ENCODE measurements around the gene INSC. TPM values are rescaled to one million over a fixed set of nuclear protein-coding genes. Genes with fewer than 3 reads are reported as not detected.

The INSC gene
- total RNA-seq, 1 experiment from 2014 or later: 1.0 TPM

DNA sequence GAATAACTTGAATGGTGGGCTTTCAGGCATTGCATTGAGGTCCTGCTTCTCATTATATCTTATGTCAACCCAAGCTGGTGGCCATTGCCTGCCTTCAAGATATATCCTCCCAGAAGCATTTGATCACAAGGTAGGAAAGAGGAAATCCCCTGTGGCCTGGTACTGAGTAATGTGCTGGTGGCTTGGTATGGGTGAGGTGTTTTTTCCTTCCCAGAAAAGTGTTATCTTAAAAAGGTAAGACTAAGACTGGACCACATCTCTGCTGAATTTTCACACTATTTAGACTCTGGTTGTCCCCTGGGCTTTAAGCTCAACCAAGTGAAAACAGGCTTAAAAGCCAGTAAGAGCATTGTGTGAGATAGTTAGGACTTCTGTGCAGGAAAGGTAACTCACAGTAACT, 3.7 kb downstream of the INSC start:
- no TSS peak for BruUV-seq (replicated peaks)
- POLR2A ChIA-PET (ENCODE audit: low non-redundant PET): no interaction called here

DNA sequence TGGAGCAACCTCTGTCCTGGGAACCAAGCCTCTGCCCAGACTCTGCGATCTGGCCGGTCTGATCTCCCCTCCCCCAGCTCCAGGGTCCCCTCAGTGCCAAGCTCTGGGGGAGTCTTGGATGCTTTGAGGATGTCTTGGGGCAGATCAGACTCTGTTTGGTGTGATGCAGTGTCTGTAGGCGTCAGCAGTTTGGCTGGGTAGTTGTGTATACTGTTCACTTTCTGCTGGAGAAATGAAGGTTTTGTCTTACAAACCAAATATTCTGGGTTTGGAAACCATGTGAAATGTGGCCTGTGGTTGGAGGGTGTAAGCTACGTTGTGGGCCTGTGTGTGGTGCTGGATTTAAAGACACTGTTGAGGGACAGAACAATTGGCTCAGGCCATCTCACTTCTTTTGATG, 4.6 kb downstream of the INSC start:
- TF ChIP-seq CTCF (conservative IDR thresholded peaks at IDR 0.05; ENCODE audit: low read depth, low read length) (no peak), EZH2 (IDR thresholded peaks at IDR 0.05; ENCODE audit: borderline replicate concordance, low read depth, low read length, poor library complexity, severe bottlenecking) (no peak)
- BruUV-seq (replicated peaks): no TSS peak
- POLR2A ChIA-PET (ENCODE audit: low non-redundant PET): no interaction called here
- Histone ChIP-seq H3K4me1 (ENCODE audit: insufficient read depth, low read length, poor library complexity, severe bottlenecking) (no peaks in the 10 kb centered on the region), H3K27ac (ENCODE audit: low read depth, low read length, poor library complexity, severe bottlenecking) (no peak overlapping the region), H3K36me3 (ENCODE audit: insufficient read depth, low read length, poor library complexity, severe bottlenecking) (no peaks in the 10 kb centered on the region), H3K4me3 (ENCODE audit: low read depth, low read length, poor library complexity, severe bottlenecking) (no peak overlapping the region), H3K27me3 (replicated peaks; ENCODE audit: insufficient read depth, low read depth, low read length, poor library complexity) (no peaks in the 10 kb centered on the region), H3K9me3 (ENCODE audit: low read depth, low read length, poor library complexity, severe bottlenecking) (no peaks in the 10 kb centered on the region)
- intact Hi-C loops (cut with micrococcal nuclease; ENCODE audit: unreplicated experiment): no loop called here
- DNase-seq (ENCODE audit: low spot score): no peak
- CTCF ChIA-PET: no interaction called here

More for the DNA sequence above, 3.7 kb downstream of the INSC start:
- TF ChIP-seq CTCF (conservative IDR thresholded peaks at IDR 0.05; ENCODE audit: low read depth, low read length) (no peak), EZH2 (IDR thresholded peaks at IDR 0.05; ENCODE audit: borderline replicate concordance, low read depth, low read length, poor library complexity, severe bottlenecking) (no peak)
- DNase-seq (ENCODE audit: low spot score): no peak
- CTCF ChIA-PET: no interaction called here
- H3K27ac ChIP-seq (ENCODE audit: low read depth, low read length, poor library complexity, severe bottlenecking): no peak overlapping the region
- no peak overlapping the region for H3K4me3 ChIP-seq (ENCODE audit: low read depth, low read length, poor library complexity, severe bottlenecking)
- no peaks in the 10 kb centered on the region for H3K4me1 ChIP-seq (ENCODE audit: insufficient read depth, low read length, poor library complexity, severe bottlenecking)
- no peaks in the 10 kb centered on the region for H3K9me3 ChIP-seq (ENCODE audit: low read depth, low read length, poor library complexity, severe bottlenecking)
- H3K36me3 ChIP-seq (ENCODE audit: insufficient read depth, low read length, poor library complexity, severe bottlenecking): no peaks in the 10 kb centered on the region
- H3K27me3 ChIP-seq (replicated peaks; ENCODE audit: insufficient read depth, low read depth, low read length, poor library complexity): no peaks in the 10 kb centered on the region
- intact Hi-C loops (cut with micrococcal nuclease; ENCODE audit: unreplicated experiment): no loop called here

DNA sequence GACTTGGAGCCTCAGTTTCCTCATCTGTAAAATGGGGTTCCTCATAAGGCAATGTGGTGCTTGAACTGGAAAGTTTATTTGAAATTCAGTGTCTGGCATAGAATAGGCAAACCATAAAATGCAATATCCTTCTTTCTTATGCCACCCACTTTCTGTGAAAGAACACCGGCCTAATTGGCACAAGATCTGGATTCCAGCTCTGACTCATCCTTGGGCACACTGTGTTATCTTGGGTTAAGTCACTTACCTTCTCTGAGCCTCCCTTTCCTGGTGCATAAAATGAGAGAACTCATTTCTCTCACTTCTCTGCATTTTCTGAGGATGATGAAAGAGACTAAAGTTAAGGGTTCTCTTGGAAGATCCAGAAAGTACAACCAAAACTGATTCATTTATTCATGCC, 5.1 kb downstream of the INSC start:
- Histone ChIP-seq H3K9me3 (ENCODE audit: low read depth, low read length, poor library complexity, severe bottlenecking) (no peaks in the 10 kb centered on the region), H3K4me1 (ENCODE audit: insufficient read depth, low read length, poor library complexity, severe bottlenecking) (no peaks in the 10 kb centered on the region), H3K36me3 (ENCODE audit: insufficient read depth, low read length, poor library complexity, severe bottlenecking) (no peaks in the 10 kb centered on the region), H3K4me3 (ENCODE audit: low read depth, low read length, poor library complexity, severe bottlenecking) (no peak overlapping the region), H3K27ac (ENCODE audit: low read depth, low read length, poor library complexity, severe bottlenecking) (no peak overlapping the region), H3K27me3 (replicated peaks; ENCODE audit: insufficient read depth, low read depth, low read length, poor library complexity) (no peaks in the 10 kb centered on the region)
- no TSS peak for BruUV-seq (replicated peaks)
- CTCF ChIA-PET: no interaction called here
- POLR2A ChIA-PET (ENCODE audit: low non-redundant PET): no interaction called here
- TF ChIP-seq EZH2 (IDR thresholded peaks at IDR 0.05; ENCODE audit: borderline replicate concordance, low read depth, low read length, poor library complexity, severe bottlenecking) (no peak), CTCF (conservative IDR thresholded peaks at IDR 0.05; ENCODE audit: low read depth, low read length) (no peak)
- intact Hi-C loops (cut with micrococcal nuclease; ENCODE audit: unreplicated experiment): no loop called here
- DNase-seq (ENCODE audit: low spot score): no peak

All from A673 (cell line).